K562 (cell line): ENCODE data around the gene BOLA1.
"Not testable (repeated sequence)": the region's sequence is repeated elsewhere in the genome, so short reads cannot be mapped to it uniquely, and the experiment has no call there.

Experiments
- CEBPB ChIP-seq: fragments of 450-650 bp; IDR thresholded peaks from 2 replicates; pipeline ENCODE4 v1.6.1; 2016; ENCODE audit warnings: missing genetic modification characterization, missing compliant biosample characterization
- FOS ChIP-seq: IDR thresholded peaks from 3 replicates; pipeline ENCODE4 v1.6.1; 2011; ENCODE audit not compliant: insufficient read length; ENCODE audit errors: extremely low read depth
- MED1 ChIP-seq: sonication (generic); formaldehyde crosslinking; IDR thresholded peaks from 2 replicates; pipeline ENCODE4 v1.8.1; 2023; ENCODE audit warnings: missing genetic modification reagents, borderline replicate concordance
- POU5F1 ChIP-seq: fragments of 150-350 bp; IDR thresholded peaks from 2 replicates; pipeline ENCODE4 v1.6.1; 2014; ENCODE audit warnings: borderline replicate concordance, low read length, low read depth, mild to moderate bottlenecking; ENCODE audit not compliant: partially characterized antibody
- SMARCB1 ChIP-seq: IDR thresholded peaks from 2 replicates; pipeline ENCODE4 v1.6.1; 2011; ENCODE audit warnings: improper control_type of control experiment, low read depth; ENCODE audit not compliant: insufficient read length
- TF ChIP-seq, protein P1 (sequence below), 3 experiments: IDR thresholded peaks in 2 of 3; conservative IDR thresholded peaks in 1 of 3; 2 replicates each; pipeline ENCODE4 v1.5.1; 2011 to 2012; ENCODE audit warnings: low read length in 3 of 3, mild to moderate bottlenecking in 3 of 3, control low read depth in 2 of 3, improper control_type of control experiment in 1 of 3, inconsistent platforms in 1 of 3, low read depth in 1 of 3, mixed read lengths in 1 of 3, moderate library complexity in 1 of 3; ENCODE audit not compliant: insufficient read depth in 2 of 3

- TF ChIP-seq CEBPB (tag); SMARCB1; FOS; MED1 (CRISPR knock-in tag); POU5F1: not testable (repeated sequence)
- TF ChIP-seq, protein P1, sequence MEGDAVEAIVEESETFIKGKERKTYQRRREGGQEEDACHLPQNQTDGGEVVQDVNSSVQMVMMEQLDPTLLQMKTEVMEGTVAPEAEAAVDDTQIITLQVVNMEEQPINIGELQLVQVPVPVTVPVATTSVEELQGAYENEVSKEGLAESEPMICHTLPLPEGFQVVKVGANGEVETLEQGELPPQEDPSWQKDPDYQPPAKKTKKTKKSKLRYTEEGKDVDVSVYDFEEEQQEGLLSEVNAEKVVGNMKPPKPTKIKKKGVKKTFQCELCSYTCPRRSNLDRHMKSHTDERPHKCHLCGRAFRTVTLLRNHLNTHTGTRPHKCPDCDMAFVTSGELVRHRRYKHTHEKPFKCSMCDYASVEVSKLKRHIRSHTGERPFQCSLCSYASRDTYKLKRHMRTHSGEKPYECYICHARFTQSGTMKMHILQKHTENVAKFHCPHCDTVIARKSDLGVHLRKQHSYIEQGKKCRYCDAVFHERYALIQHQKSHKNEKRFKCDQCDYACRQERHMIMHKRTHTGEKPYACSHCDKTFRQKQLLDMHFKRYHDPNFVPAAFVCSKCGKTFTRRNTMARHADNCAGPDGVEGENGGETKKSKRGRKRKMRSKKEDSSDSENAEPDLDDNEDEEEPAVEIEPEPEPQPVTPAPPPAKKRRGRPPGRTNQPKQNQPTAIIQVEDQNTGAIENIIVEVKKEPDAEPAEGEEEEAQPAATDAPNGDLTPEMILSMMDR (IDR thresholded peaks at IDR 0.05 in 2 of 3, conservative IDR thresholded peaks at IDR 0.05 in 1 of 3; ENCODE audit: insufficient read depth in 2 of 3, low read depth in 1 of 3, low read length in 3 of 3): not testable (repeated sequence)
Observed at GRCh38 chr1:149938668-149939003, 39.3 kb downstream of the BOLA1 start.
